ENCODE measurements around the gene DPEP3.

Gene DPEP3

DNA sequence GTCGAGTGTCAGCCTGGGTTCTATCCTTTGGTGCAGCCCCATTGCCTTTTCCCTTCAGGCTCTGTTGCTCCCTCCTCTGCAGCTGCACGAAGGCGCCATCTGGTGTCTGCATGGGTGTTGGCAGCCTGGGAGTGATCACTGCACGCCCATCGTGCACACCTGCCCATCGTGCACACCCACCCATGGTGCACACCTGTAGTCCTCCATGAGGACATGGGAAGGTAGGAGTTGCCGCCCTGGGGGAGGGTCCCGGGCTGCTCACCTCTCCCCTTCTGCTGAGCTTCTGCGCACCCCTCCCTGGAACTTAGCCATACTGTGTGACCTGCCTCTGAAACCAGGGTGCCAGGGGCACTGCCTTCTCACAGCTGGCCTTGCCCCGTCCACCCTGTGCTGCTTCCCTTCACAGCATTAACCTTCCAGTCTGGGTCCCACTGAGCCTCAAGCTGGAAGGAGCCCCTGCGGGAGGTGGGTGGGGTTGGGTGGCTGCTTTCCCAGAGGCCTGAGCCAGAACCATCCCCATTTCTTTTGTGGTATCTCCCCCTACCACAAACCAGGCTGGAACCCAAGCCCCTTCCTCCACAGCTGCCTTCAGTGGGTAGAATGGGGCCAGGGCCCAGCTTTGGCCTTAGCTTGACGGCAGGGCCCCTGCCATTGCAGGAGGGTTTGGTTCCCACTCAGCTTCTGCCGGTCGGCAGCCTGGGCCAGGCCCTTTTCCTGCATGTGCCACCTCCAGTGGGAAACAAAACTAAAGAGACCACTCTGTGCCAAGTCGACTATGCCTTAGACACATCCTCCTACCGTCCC, 51.5 kb downstream of the DPEP3 start:
- DNase-seq: peak; percentile 70

DNA sequence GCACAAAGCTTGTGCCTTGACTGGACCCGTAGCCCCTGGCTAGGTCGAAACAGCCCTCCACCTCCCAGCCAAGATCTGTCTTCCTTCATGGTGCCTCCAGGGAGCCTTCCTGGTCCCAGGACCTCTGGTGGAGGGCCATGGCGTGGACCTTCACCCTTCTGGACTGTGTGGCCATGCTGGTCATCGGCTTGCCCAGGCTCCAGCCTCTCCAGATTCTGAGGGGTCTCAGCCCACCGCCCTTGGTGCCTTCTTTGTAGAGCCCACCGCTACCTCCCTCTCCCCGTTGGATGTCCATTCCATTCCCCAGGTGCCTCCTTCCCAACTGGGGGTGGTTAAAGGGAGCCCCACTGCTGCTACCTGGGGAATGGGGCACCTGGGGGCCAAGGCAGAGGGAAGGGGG, 52.2 kb downstream of the DPEP3 start:
- no peak for DNase-seq

GRCh38 chr16:67927131-67927941, 53.0 kb downstream of the DPEP3 start:
- DNase-seq: no peak

DNA sequence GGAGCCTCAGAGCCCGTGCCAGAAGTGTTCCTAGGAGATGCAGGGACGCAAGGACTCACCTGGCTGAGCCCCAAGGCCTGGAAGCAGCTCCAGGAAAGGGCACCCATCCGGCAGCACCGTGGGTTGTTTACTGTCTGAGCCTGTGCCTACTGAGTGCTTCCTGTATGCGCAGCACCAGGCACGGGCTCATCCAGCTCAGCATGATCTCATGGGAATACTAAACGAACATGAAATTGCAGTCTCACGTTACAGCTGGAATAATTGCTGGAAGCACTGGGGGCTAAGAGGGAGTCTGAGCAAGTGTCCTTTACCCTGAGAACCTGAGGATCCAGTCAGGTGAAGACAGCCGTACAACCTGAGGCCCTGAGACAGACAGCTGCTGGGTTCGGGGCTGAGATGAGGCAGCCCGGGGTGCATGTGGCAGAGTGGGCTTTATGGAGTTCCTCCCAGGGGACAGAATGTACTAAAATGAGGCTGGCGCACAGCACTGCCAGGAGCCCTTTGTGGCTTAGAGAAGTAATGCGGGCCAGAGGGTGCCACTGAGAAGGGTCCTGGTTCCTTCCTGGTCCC, 54.0 kb downstream of the DPEP3 start:
- peak; percentile 83 for DNase-seq

All from NCI-H2107 (cell line).